Measurements from ENCODE around the gene ZBTB2. TPM values are rescaled to one million over a fixed set of nuclear protein-coding genes. Genes with fewer than 3 reads are reported as not detected.

ZBTB2 gene
- total and polyA plus RNA-seq, 2 of the 4 experiments (the other 2 are of a cell fraction), result 11.8 to 17.7 TPM

GRCh38 chr6:151375833-151376232 is 15.5 kb downstream of the ZBTB2 start:
- no peak overlapping the region for H4K91ac ChIP-seq (ENCODE audit: insufficient read depth, low read depth, low read length)
- peaks cover 12% of the 10 kb centered on the region for H3K36me3 ChIP-seq (ENCODE audit: control insufficient read depth, insufficient read depth, low read length)
- no peak for ATAC-seq (ENCODE audit: low read depth)
- peaks cover 10% of the 10 kb centered on the region for H4K20me1 ChIP-seq (ENCODE audit: insufficient read depth, low read length)
- no TSS peak for BruUV-seq (replicated peaks)
- H2AK5ac ChIP-seq (ENCODE audit: low read depth, low read length), result no peak overlapping the region
- no peak overlapping the region for H3K27ac ChIP-seq (ENCODE audit: insufficient read depth, low read length)
- no peak overlapping the region for H4K8ac ChIP-seq (ENCODE audit: low read depth in 2 of 2, low read length in 2 of 2)
- H3K56ac ChIP-seq (ENCODE audit: extremely low read depth, insufficient read depth, low read length), result no peak overlapping the region
- H3K9me1 ChIP-seq (ENCODE audit: insufficient read depth, low read length), result peaks cover 9% of the 10 kb centered on the region
- no peaks in the 10 kb centered on the region for H3K27me3 ChIP-seq (ENCODE audit: control insufficient read depth, insufficient read depth, low read length)
- dilution Hi-C loops (cut with HindIII; ENCODE audit: low sequenced_read_pairs, unreplicated experiment) (no loop called here), intact Hi-C loops (cut with micrococcal nuclease) (no loop called here), in situ Hi-C loops (cut with MboI; ENCODE audit: low sequenced_read_pairs) (no loop called here)
- H2BK120ac ChIP-seq (ENCODE audit: low read depth, low read length), result no peak overlapping the region
- no peak overlapping the region for H4K5ac ChIP-seq (ENCODE audit: low read depth, low read length)
- no peak overlapping the region for H3K14ac ChIP-seq (replicated peaks; ENCODE audit: low read depth, low read length)
- H3K4me2 ChIP-seq (ENCODE audit: low read depth, low read length), result no peak overlapping the region
- H2BK15ac ChIP-seq (ENCODE audit: low read depth, low read length), result no peak overlapping the region
- no CpG with 5 or more reads among the region's 2 CpGs for WGBS, 2 experiments (ENCODE audit: extremely low coverage in 2 of 2, insufficient read length in 1 of 2)
- TF ChIP-seq NFE2L2 (IDR thresholded peaks at IDR 0.05; ENCODE audit: low read depth, low read length) (no peak), RAD21 (IDR thresholded peaks at IDR 0.05; ENCODE audit: low read length) (no peak), RFX5 (IDR thresholded peaks at IDR 0.05; ENCODE audit: low read depth, low read length) (no peak), USF2 (IDR thresholded peaks at IDR 0.05; ENCODE audit: low read depth, low read length) (no peak), CTCF (conservative IDR thresholded peaks at IDR 0.05; ENCODE audit: low read depth, low read length) (no peak), MAZ (IDR thresholded peaks at IDR 0.05; ENCODE audit: borderline replicate concordance, low read depth, low read length) (no peak), BHLHE40 (IDR thresholded peaks at IDR 0.05; ENCODE audit: low read depth, low read length) (no peak), POLR2A (IDR thresholded peaks at IDR 0.05; ENCODE audit: low read depth, low read length) (no peak), SMC3 (IDR thresholded peaks at IDR 0.05; ENCODE audit: low read depth, low read length) (no peak), MAFK (IDR thresholded peaks at IDR 0.05; ENCODE audit: low read depth, low read length) (no peak), FOS (IDR thresholded peaks at IDR 0.05; ENCODE audit: low read depth, low read length) (no peak), RCOR1 (IDR thresholded peaks at IDR 0.05; ENCODE audit: insufficient replicate concordance, low read length) (no peak), MXI1 (IDR thresholded peaks at IDR 0.05; ENCODE audit: borderline replicate concordance, low read depth, low read length) (no peak), CHD1 (IDR thresholded peaks at IDR 0.05; ENCODE audit: low read depth, low read length) (no peak)
- no peak overlapping the region for H3K4me3 ChIP-seq (ENCODE audit: insufficient read depth, low read depth, low read length)
- no peak overlapping the region for H2AK9ac ChIP-seq (replicated peaks; ENCODE audit: low read depth, low read length, poor library complexity)
- H3K4ac ChIP-seq (ENCODE audit: low read depth, low read length), result no peak overlapping the region
- ChIA-PET CTCF (no interaction called here), POLR2A (ENCODE audit: unreplicated experiment) (interaction anchor here (0.6 kb wide), 1 partner anchor 27 kb away, joined by 5 read pairs; no protein-coding TSS in a partner anchor)
- no peaks in the 10 kb centered on the region for H3K9me3 ChIP-seq (ENCODE audit: control insufficient read depth, insufficient read depth, low read length)
- H3K18ac ChIP-seq (ENCODE audit: low read depth, low read length), result no peak overlapping the region
- H2BK20ac ChIP-seq (ENCODE audit: low read depth, low read length), result no peak overlapping the region
- no peak for DNase-seq
- H3K4me1 ChIP-seq (ENCODE audit: control insufficient read depth, insufficient read depth, low read length), result no peaks in the 10 kb centered on the region; the same call in 1 of the 2 replicates
- no peak overlapping the region for H3K23ac ChIP-seq (ENCODE audit: low read depth, low read length)
- no peak overlapping the region for H2BK5ac ChIP-seq (ENCODE audit: low read depth, low read length, poor library complexity, severe bottlenecking)
- H3K9ac ChIP-seq (ENCODE audit: low read depth, low read length), result no peak overlapping the region
- no peak overlapping the region for H2AFZ ChIP-seq (replicated peaks; ENCODE audit: low read length, poor library complexity)
- peaks cover 60 to 62% of the 10 kb centered on the region in 2 experiments for H3K79me1 ChIP-seq (ENCODE audit: low read depth in 1 of 2, low read length in 2 of 2)

All from IMR-90 (cell line).